Measurements from ENCODE around the gene WBP1.
A peak's percentile ranks its signal among the peaks of the same experiment; 100 is the strongest.

DNA sequence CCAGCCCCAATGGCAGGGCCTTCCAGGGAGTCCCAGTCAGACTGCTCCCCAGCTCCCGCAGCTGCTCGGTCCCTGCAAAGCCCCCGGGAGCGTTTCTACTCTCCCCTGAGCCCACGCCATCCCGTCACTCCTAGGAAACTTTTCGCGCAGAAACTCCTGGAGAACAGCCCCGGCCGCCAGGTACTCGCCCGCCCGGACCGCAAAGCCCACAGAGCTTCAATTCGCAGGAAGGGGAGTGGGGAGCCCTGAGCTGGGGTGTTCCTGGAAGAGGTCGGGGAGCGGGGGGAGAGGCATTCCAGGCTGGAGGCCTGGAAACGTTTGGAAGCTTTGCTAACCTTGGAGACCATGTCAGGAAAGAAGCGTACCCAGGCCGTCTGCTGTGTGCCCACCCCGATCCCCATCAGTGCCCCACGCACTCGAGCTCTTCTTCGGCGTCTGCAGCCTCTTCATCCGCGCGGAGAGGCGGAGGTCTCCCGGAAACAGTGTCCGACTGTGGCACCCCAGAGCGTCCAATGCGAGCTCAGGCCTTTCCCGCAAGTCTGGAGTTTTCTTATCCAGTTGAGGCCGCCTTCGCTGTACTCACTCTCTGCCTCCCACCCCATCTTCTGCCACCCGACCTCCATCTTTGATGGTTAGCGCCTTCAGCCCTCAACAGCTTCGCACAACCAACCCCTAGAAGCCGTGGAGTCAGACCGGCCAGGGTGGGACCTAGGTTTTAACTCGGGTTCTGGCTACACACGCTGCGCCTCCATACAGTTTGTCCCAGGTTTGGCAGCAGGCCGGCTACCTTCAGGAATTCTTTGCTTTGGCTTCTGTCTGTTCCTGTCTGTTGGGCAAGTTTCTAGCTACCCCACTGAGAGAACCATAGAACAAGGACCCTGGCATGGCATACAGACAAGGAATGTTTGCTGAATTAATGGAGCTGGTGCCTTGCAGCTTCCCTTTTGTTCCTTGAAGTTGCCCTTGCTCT, 45.6 kb downstream of the WBP1 start:
- TF ChIP-seq, protein P1, sequence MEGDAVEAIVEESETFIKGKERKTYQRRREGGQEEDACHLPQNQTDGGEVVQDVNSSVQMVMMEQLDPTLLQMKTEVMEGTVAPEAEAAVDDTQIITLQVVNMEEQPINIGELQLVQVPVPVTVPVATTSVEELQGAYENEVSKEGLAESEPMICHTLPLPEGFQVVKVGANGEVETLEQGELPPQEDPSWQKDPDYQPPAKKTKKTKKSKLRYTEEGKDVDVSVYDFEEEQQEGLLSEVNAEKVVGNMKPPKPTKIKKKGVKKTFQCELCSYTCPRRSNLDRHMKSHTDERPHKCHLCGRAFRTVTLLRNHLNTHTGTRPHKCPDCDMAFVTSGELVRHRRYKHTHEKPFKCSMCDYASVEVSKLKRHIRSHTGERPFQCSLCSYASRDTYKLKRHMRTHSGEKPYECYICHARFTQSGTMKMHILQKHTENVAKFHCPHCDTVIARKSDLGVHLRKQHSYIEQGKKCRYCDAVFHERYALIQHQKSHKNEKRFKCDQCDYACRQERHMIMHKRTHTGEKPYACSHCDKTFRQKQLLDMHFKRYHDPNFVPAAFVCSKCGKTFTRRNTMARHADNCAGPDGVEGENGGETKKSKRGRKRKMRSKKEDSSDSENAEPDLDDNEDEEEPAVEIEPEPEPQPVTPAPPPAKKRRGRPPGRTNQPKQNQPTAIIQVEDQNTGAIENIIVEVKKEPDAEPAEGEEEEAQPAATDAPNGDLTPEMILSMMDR (IDR thresholded peaks at IDR 0.05) = no peak
- TF ChIP-seq POLR2A (IDR thresholded peaks at IDR 0.05) = peak in 1 of 2 donors; percentile 4

Measured in thyroid gland (tissue), 4 donors.